HepG2 (cell line): ENCODE results near the gene EGFL8. TPM values are rescaled to one million over a fixed set of nuclear protein-coding genes. Genes with fewer than 3 reads are reported as not detected.
A peak's percentile ranks its signal among the peaks of the same experiment; 100 is the strongest.

Experiments
- ASH2L ChIP-seq: fragments of 300-600, 200-600 bp; sonication (generic); IDR thresholded peaks from 2 replicates; pipeline ENCODE4 v1.7.0; 2017; ENCODE audit warnings: low read depth, mild to moderate bottlenecking, moderate library complexity, mixed read lengths, low read length; ENCODE audit not compliant: insufficient read length
- BCL6 ChIP-seq: IDR thresholded peaks from 2 replicates; pipeline ENCODE4 v1.6.1; 2016; ENCODE audit warnings: missing genetic modification reagents, missing compliant biosample characterization
- BORCS8-MEF2B ChIP-seq: sonication (generic); formaldehyde crosslinking; IDR thresholded peaks from 2 replicates; pipeline ENCODE4 v1.8.0; 2022; ENCODE audit warnings: mild to moderate bottlenecking, missing genetic modification reagents
- CEBPB ChIP-seq: IDR thresholded peaks from 2 replicates; pipeline ENCODE4 v1.6.1; 2011; ENCODE audit warnings: low read depth, low read length, improper control_type of control experiment, borderline replicate concordance
- DMAP1 ChIP-seq: IDR thresholded peaks from 2 replicates; pipeline ENCODE4 v1.6.1; 2016
- DR1 ChIP-seq: sonication (generic); formaldehyde crosslinking; IDR thresholded peaks from 2 replicates; pipeline ENCODE4 v1.8.0; 2021; ENCODE audit warnings: mild to moderate bottlenecking, missing genetic modification reagents, inconsistent platforms
- KLF15 ChIP-seq: sonication (generic); formaldehyde crosslinking; IDR thresholded peaks from 2 replicates; pipeline ENCODE4 v1.8.1; 2023; ENCODE audit warnings: borderline replicate concordance, mild to moderate bottlenecking, inconsistent platforms, missing genetic modification reagents, mixed read lengths
- MTF2 ChIP-seq: sonication (generic); formaldehyde crosslinking; IDR thresholded peaks from 2 replicates; pipeline ENCODE4 v1.5.0; 2020; ENCODE audit warnings: missing genetic modification reagents, borderline replicate concordance
- MXI1 ChIP-seq: IDR thresholded peaks from 3 replicates; pipeline ENCODE4 v1.6.1; 2012; ENCODE audit warnings: low read depth, low read length, inconsistent platforms, borderline replicate concordance
- NKX3-1 ChIP-seq: sonication (generic); formaldehyde crosslinking; IDR thresholded peaks from 2 replicates; pipeline ENCODE4 v1.5.0; 2020; ENCODE audit warnings: missing genetic modification reagents
- NR2C2 ChIP-seq: sonication (generic); formaldehyde crosslinking; IDR thresholded peaks from 2 replicates; pipeline ENCODE4 v1.4.0; 2020; ENCODE audit warnings: missing genetic modification reagents, mild to moderate bottlenecking, moderate library complexity, borderline replicate concordance
- RAD21 ChIP-seq: fragments of 450-650 bp; formaldehyde crosslinking; IDR thresholded peaks from 2 replicates; pipeline ENCODE4 v1.5.0; 2020; ENCODE audit warnings: mild to moderate bottlenecking
- RBAK ChIP-seq: sonication (generic); formaldehyde crosslinking; IDR thresholded peaks from 2 replicates; pipeline ENCODE4 v1.5.1; 2020; ENCODE audit warnings: mild to moderate bottlenecking, missing genetic modification reagents
- SATB2 ChIP-seq: sonication (generic); formaldehyde crosslinking; IDR thresholded peaks from 2 replicates; pipeline ENCODE4 v1.5.0; 2020; ENCODE audit warnings: missing genetic modification reagents
- TGIF2 ChIP-seq: IDR thresholded peaks from 2 replicates; pipeline ENCODE4 v1.6.1; 2016; ENCODE audit warnings: control low read depth, missing compliant biosample characterization
- YEATS2 ChIP-seq: sonication (generic); formaldehyde crosslinking; IDR thresholded peaks from 2 replicates; pipeline ENCODE4 v1.4.0; 2020; ENCODE audit warnings: missing genetic modification reagents, borderline replicate concordance
- ZNF567 ChIP-seq: sonication (generic); formaldehyde crosslinking; IDR thresholded peaks from 2 replicates; pipeline ENCODE4 v1.8.1; 2023; ENCODE audit warnings: mild to moderate bottlenecking, missing genetic modification reagents, borderline replicate concordance
- ZNF576 ChIP-seq: sonication (generic); formaldehyde crosslinking; IDR thresholded peaks from 2 replicates; pipeline ENCODE4 v1.4.0; 2020; ENCODE audit warnings: mild to moderate bottlenecking, missing genetic modification reagents
- ZNF891 ChIP-seq: sonication (generic); formaldehyde crosslinking; IDR thresholded peaks from 2 replicates; pipeline ENCODE4 v1.5.0; 2020; ENCODE audit warnings: mild to moderate bottlenecking, missing genetic modification reagents
- polyA plus RNA-seq, 8 experiments: library from polyadenylated mRNA; depleted of rRNA in 3 of 8; stranded (reverse) in 7 of 8; unstranded in 1 of 8; fragments of >200 nt; fragmentation: Illumina TruSeq in 4 of 8; extraction: Trizol in 4 of 8; gene quantifications; 2 replicates each; pipeline versions ENCODE4 v1.2.1 to v1.2.3, GENCODE V29; 2011 to 2016; ENCODE audit warnings: low read depth in 4 of 8, missing spikeins in 1 of 8, mixed read lengths in 1 of 8; ENCODE audit not compliant: insufficient read depth in 1 of 8
- total RNA-seq, 5 experiments: library from RNA; depleted of rRNA; stranded (reverse); fragments of >200 nt; fragmentation: Illumina TruSeq; extraction: Trizol; gene quantifications; 2 replicates each; pipeline ENCODE4 v1.2.3, GENCODE V29; 2016; ENCODE audit warnings: low read depth in 1 of 5
- TF ChIP-seq, protein P1 (sequence below): IDR thresholded peaks from 2 replicates; pipeline ENCODE4 v1.6.1; 2016; ENCODE audit warnings: low read depth, control low read depth
- TF ChIP-seq, protein P2 (sequence below): sonication (generic); formaldehyde crosslinking; IDR thresholded peaks from 2 replicates; pipeline ENCODE4 v1.5.0; 2020; ENCODE audit warnings: mild to moderate bottlenecking, missing genetic modification reagents
- TF ChIP-seq, protein P3 (sequence below): IDR thresholded peaks from 2 replicates; pipeline ENCODE4 v1.6.1; 2012; ENCODE audit warnings: low read depth, low read length, improper control_type of control experiment
- TF ChIP-seq, protein P4 (sequence below): sonication (generic); formaldehyde crosslinking; IDR thresholded peaks from 2 replicates; pipeline ENCODE4 v1.5.0; 2020; ENCODE audit warnings: mild to moderate bottlenecking, missing genetic modification reagents, moderate library complexity

Gene EGFL8
- total and polyA plus RNA-seq, 2 of the 13 experiments (the other 11 are each of a cell fraction or from before 2014, with no cell fraction given), result 10.0 to 11.5 TPM

- TF ChIP-seq, protein P1, sequence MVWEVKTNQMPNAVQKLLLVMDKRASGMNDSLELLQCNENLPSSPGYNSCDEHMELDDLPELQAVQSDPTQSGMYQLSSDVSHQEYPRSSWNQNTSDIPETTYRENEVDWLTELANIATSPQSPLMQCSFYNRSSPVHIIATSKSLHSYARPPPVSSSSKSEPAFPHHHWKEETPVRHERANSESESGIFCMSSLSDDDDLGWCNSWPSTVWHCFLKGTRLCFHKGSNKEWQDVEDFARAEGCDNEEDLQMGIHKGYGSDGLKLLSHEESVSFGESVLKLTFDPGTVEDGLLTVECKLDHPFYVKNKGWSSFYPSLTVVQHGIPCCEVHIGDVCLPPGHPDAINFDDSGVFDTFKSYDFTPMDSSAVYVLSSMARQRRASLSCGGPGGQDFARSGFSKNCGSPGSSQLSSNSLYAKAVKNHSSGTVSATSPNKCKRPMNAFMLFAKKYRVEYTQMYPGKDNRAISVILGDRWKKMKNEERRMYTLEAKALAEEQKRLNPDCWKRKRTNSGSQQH, result no peak
- peak; percentile 29; the same call in 1 of the 2 replicates for TF ChIP-seq RAD21 (CRISPR knock-in tag)
- peak; percentile 78; the same call in 1 of the 2 replicates for TF ChIP-seq YEATS2
- 0 out of 2 replicates have a peak, but pooled peaks have one; percentile 13 for TF ChIP-seq RBAK (CRISPR knock-in tag)
- TF ChIP-seq KLF15 (CRISPR knock-in tag), result no peak
- TF ChIP-seq, protein P2, sequence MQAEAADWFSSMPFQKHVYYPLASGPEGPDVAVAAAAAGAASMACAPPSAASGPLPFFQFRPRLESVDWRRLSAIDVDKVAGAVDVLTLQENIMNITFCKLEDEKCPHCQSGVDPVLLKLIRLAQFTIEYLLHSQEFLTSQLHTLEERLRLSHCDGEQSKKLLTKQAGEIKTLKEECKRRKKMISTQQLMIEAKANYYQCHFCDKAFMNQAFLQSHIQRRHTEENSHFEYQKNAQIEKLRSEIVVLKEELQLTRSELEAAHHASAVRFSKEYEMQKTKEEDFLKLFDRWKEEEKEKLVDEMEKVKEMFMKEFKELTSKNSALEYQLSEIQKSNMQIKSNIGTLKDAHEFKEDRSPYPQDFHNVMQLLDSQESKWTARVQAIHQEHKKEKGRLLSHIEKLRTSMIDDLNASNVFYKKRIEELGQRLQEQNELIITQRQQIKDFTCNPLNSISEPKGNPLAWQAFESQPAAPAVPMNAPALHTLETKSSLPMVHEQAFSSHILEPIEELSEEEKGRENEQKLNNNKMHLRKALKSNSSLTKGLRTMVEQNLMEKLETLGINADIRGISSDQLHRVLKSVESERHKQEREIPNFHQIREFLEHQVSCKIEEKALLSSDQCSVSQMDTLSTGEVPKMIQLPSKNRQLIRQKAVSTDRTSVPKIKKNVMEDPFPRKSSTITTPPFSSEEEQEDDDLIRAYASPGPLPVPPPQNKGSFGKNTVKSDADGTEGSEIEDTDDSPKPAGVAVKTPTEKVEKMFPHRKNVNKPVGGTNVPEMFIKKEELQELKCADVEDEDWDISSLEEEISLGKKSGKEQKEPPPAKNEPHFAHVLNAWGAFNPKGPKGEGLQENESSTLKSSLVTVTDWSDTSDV (CRISPR knock-in tag), result no peak
- no peak for TF ChIP-seq SATB2
- TF ChIP-seq CEBPB, result no peak
- no peak for TF ChIP-seq MTF2 (CRISPR knock-in tag)
- TF ChIP-seq, protein P3, sequence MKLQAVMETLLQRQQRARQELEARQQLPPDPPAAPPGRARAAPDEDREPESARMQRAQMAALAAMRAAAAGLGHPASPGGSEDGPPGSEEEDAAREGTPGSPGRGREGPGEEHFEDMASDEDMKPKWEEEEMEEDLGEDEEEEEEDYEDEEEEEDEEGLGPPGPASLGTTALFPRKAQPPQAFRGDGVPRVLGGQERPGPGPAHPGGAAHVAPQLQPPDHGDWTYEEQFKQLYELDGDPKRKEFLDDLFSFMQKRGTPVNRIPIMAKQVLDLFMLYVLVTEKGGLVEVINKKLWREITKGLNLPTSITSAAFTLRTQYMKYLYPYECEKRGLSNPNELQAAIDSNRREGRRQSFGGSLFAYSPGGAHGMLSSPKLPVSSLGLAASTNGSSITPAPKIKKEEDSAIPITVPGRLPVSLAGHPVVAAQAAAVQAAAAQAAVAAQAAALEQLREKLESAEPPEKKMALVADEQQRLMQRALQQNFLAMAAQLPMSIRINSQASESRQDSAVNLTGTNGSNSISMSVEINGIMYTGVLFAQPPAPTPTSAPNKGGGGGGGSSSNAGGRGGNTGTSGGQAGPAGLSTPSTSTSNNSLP, result peak; percentile 17; the same call in 1 of the 2 replicates
- TF ChIP-seq ASH2L, result no peak
- no peak for TF ChIP-seq ZNF891 (CRISPR knock-in tag)
- no peak for TF ChIP-seq DMAP1 (CRISPR knock-in tag)
- TF ChIP-seq NR2C2 (CRISPR knock-in tag), result no peak
- TF ChIP-seq MXI1, result peak; percentile 97; the same call in 1 of the 3 replicates
- TF ChIP-seq BORCS8-MEF2B (CRISPR knock-in tag), result no peak
- no peak for TF ChIP-seq NKX3-1 (CRISPR knock-in tag)
- TF ChIP-seq, protein P4, sequence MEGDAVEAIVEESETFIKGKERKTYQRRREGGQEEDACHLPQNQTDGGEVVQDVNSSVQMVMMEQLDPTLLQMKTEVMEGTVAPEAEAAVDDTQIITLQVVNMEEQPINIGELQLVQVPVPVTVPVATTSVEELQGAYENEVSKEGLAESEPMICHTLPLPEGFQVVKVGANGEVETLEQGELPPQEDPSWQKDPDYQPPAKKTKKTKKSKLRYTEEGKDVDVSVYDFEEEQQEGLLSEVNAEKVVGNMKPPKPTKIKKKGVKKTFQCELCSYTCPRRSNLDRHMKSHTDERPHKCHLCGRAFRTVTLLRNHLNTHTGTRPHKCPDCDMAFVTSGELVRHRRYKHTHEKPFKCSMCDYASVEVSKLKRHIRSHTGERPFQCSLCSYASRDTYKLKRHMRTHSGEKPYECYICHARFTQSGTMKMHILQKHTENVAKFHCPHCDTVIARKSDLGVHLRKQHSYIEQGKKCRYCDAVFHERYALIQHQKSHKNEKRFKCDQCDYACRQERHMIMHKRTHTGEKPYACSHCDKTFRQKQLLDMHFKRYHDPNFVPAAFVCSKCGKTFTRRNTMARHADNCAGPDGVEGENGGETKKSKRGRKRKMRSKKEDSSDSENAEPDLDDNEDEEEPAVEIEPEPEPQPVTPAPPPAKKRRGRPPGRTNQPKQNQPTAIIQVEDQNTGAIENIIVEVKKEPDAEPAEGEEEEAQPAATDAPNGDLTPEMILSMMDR (CRISPR knock-in tag), result peak; percentile 69
- no peak for TF ChIP-seq TGIF2 (CRISPR knock-in tag)
- peak; percentile 51 for TF ChIP-seq DR1 (CRISPR knock-in tag)
- no peak; the same call in 1 of the 2 replicates for TF ChIP-seq ZNF567 (CRISPR knock-in tag)
- TF ChIP-seq BCL6, result no peak
- TF ChIP-seq ZNF576, result no peak
These were observed 31.2 kb downstream of the EGFL8 start (continued) for GRCh38 chr6:32195652-32195901.
